Umbilical cord (tissue), 2 donors: ENCODE results near the gene CYP2A7. TPM values are rescaled to one million over a fixed set of nuclear protein-coding genes. Genes with fewer than 3 reads are reported as not detected.
"Not testable (repeated sequence)": the region's sequence is repeated elsewhere in the genome, so short reads cannot be mapped to it uniquely, and the experiment has no call there.

Source experiments
- DNase-seq: peaks from one replicate; pipeline ENCODE4 v3.0.0-alpha.2; 2015; ENCODE audit warnings: low spot score
- total RNA-seq: library from RNA; depleted of rRNA; stranded (reverse); fragments of >200 nt; gene quantifications from one replicate; pipeline ENCODE4 v1.2.3, GENCODE V29; 2014; ENCODE audit warnings: low replicate concordance; ENCODE audit not compliant: insufficient read depth

The CYP2A7 gene
- 0.24 TPM for total RNA-seq

- DNase-seq, result not testable (repeated sequence)
Measured at GRCh38 chr19:40882062-40882461, at the start of gene CYP2A7. Gene CYP2A7 (minus strand): TSS chr19:40882231. CDS start chr19:40882210, 21 bp downstream.

GRCh38 chr19:40930799-40931198, 48.8 kb upstream of the CYP2A7 start:
- DNase-seq, result not testable (repeated sequence)

DNA sequence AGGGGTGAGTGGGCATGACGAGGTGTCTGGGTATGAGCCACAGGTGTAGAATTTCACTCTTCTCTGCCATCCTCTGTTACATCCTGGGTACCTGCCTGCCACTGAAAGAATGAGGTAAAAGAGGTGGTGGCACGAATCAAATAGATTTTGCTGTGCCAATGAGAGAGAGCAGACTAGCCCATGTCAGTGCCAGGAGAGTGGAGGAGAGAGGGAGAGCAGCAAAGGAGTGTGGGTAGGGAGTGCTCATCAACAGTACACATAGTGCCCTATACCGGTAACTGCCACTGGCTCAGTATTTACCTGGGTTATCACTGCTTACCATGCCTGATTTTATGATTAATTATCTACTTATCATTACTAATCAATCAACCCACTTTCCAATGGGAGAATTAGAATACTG, 47.9 kb upstream of the CYP2A7 start:
- not testable (repeated sequence) for DNase-seq

DNA sequence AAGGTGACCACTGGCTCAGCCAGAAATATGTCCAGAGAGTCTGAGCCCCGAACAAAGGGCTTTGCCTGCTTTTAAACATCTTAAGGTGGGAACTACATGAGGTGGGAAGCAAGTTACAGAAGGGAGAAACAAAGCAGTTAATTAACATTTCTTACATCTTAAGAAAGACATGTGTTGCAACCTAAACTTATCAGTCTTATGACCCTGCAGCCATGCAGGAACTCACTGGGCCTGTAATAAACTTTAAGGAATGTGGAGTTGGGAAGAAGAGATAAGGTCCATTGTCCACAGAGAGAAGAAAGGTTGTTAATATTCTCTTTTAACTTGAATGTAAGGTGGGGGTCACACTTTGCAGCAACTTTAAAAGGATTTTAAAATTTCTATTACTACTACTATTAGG, 46.8 kb upstream of the CYP2A7 start:
- DNase-seq, result no peak

DNA sequence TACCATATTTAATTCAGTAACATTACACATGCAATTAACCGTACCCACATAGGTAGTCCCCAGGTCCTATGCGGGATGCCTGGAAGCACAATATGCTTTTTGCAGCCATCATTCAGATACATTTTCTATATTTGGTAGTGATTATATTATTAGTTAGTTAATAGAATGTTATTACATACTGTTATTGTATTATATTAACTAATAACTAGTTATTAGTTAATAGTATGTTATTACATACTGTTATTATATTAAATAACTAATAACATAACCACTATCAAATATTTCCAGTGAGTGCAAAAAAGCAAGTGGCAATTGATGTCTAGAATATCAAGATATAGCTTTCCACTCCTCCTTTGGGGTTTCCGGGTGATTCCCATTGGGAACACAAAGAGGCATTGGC, 45.5 kb upstream of the CYP2A7 start:
- DNase-seq, result no peak

- DNase-seq, result not testable (repeated sequence)
Measured at GRCh38 chr19:40926276-40926675, 44.2 kb upstream of the CYP2A7 start.

- DNase-seq, result no peak
Measured at GRCh38 chr19:40923934-40924391, 41.9 kb upstream of the CYP2A7 start.

- DNase-seq, result peak; percentile 22
Measured at GRCh38 chr19:40922237-40923160, 40.5 kb upstream of the CYP2A7 start.

DNA sequence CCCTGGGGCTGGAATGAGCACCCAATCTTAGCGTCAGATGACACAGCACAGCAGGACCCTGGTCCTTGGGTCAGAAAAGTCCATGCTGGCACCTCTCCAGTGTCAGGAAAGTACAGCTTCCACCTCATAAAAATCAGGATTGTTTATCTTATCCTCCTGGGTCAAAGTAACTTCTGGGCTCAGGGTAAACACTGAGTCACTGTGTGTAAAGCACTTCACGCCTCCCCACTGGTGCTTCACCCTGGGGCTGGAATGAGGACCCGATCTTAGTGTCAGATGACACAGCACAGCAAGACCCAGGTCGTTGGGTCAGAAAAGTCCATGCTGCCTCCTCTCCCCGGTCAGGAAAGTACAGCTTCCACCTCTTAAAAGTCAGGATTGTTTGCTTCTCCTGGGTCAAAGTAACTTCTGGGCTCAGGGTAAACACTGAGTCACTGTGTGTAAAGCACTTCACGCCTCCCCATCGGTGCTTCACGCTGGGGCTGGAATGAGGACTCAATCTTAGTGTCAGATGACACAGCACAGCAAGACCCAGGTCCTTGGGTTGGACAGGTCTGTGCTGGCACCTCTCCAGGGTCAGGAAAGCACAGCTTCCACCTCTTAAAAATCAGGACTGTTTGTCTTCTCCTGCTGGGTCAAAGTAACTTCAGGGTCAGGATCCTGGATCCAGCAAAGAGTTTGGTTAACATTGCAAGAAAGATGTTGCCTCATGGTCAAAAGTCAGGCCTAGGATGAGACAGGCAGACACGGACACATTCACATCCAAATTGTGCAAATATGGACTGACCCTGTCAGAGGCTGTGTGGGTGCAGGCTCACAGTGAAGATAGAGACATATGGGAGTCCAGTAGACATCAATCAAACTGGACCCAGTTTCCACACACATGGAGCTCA, 39.2 kb upstream of the CYP2A7 start:
- no peak for DNase-seq

- DNase-seq, result no peak
Measured at GRCh38 chr19:40920300-40921004, 38.4 kb upstream of the CYP2A7 start.

DNA sequence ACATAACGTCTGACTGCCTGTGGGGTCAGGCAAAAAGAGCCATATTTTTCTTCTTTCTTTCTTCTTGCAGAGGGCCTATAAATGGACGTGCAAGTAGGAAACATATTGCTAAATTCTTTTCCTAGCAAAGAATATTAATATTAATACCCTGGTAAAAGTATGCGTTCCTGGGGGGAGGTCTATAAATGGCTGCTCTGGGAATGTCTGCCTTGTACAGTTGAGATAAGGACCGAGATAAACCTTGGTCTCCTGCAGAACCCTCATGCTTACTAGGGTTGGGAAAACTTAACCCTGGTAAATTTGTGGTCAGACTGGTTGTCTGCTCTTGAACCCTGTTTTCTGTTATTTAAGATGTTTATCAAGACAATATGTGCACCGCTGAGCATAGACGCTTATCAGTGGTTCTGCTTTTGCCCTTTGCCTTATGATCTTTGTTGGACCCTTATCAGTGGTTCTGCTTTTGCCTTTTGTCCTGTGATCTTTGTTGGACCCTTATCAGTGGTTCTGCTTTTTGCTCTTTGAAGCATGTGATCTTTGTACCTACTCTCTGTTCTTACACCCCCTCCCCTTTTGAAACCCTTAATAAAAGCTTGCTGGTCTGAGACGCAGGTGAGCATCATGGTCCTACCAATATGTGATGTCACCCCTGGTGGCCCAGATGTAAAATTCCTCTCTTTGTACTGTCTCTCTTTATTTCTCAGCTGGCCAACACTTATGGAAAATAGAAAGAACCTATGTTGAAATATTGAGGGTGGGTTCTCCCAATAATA, 37.7 kb upstream of the CYP2A7 start:
- not testable (repeated sequence) for DNase-seq

GRCh38 chr19:40918303-40918702, 36.3 kb upstream of the CYP2A7 start:
- not testable (repeated sequence) for DNase-seq

DNA sequence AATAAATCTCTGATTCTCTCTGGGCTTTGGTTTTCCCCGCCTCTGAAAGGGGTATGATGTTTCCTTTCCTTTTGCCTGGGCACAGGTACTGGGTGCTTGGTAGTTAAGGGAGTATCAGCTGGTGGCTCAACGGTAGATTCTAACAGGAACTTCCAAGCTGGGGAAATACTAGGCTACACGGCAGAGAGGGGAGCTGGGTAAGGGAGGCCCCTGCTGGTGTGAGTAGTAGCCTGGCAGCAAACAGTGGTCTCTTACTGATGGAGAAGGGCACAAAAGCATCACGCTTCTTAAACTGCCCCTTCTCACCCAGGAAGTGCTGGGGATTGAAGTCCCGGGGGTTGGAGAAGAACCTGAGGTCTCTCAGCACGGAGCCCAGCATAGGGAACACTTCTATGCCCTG, 26.9 kb upstream of the CYP2A7 start:
- DNase-seq, result no peak

DNA sequence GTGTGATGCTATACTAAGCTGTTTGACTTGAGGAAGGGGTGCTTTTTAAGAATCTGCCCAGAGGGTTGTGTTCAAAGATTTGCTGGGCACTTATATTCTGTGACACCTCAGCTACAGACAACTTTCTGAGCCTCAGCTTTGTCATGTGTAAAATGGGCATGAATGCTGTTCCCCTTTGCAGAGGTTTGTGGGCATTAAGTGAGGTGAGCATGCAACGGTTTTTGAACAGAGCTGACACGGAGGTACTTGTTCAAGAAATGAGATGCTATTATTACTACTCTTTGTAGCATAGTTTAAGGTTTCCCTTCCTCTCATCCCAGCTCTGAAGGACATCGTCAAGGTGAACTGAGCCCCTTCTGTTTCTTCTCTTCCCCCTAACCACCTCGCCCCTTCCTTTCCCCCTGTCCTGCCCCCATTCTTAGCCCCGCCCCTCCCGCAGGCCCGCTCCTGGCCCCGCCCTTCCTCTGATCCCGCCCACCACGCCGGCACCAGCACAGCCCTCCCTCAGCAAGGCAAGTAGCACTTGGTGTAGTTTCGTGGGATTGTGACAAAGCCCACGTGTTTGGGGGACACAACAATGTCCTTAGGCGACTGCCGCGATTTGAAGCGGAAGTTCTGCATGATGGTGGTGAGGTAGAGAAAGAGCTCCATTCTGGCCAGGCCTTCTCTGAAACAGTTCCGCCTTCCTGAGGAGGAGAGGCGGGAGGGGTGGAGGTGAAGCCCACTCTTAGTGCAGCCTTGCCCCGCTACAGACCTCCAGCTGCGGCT, 26.1 kb upstream of the CYP2A7 start:
- no peak for DNase-seq

DNA sequence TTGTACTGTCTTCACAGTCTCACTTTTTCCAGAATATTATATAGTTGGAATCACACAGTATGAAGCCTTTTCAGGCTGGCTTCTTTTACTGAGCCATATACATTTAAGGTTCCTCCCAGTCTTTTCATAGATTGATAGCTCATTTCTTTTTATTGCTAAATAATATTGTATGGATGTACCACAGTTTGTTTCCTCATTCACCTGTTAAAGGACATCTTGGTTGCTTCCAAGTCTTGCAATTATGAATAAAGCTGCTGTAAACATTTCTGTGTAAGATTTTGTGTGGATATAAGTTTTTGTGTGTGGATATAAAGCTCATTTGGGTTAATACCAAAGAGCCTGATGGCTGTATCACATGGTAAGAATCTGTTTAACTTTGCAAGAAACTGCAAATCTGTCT, 24.5 kb upstream of the CYP2A7 start:
- no peak for DNase-seq

DNA sequence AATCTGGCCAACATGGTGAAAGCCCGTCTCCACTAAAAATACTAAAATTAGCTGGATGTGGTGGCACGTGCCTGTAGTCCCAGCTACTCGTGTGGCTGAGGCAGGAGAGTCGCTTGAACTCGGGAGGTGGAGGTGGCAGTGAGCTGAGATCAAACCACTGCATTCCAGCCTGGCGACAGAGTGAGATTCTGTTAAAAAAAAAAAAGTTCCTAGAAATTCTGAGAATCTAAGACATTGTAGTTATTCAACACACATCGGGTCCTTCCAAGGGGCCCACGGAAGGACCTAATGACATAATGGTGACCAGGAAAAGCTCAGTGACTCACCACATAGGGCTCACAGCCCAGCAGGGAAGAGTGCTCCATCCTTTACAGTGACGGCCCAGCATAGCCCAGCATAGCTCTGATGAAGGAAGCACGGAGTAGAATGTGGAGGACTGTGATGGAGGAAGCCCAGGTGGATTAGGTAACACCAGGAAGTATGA, 22.7 kb upstream of the CYP2A7 start:
- DNase-seq, result not testable (repeated sequence)

GRCh38 chr19:40901975-40902750, 20.1 kb upstream of the CYP2A7 start:
- not testable (repeated sequence) for DNase-seq

GRCh38 chr19:40900521-40900920, 18.5 kb upstream of the CYP2A7 start:
- DNase-seq, result not testable (repeated sequence)

GRCh38 chr19:40899964-40900363, 17.9 kb upstream of the CYP2A7 start:
- DNase-seq, result not testable (repeated sequence)
